ENCODE data around the gene ZNF555. TPM values are rescaled to one million over a fixed set of nuclear protein-coding genes. Genes with fewer than 3 reads are reported as not detected.

ZNF555 gene
- polyA plus RNA-seq, 2 of the 4 experiments (the other 2 are of a cell fraction): 1.7 to 2.3 TPM

Other genes starting within 250 kb of the ZNF555 start
- gene GNG7, start 138.8 kb upstream of the ZNF555 start, polyA plus RNA-seq (2011; rRNA removed): 0.04 and 0.08 TPM in 2 replicates
- gene GNG7, start 138.8 kb upstream of the ZNF555 start, polyA plus RNA-seq (2017; fragmentation: RNase III; extraction: RNeasy Plus Mini Kit Qiagen cat#74134 plus additional on column Dnase treatment): 0.06 to 0.08 TPM (median 0.07 TPM) in 3 replicates
- 1.6 and 2.5 TPM in 2 replicates for gene DIRAS1, start 120.1 kb upstream of the ZNF555 start, polyA plus RNA-seq (2011; rRNA removed)
- gene DIRAS1, start 120.1 kb upstream of the ZNF555 start, polyA plus RNA-seq (2017; fragmentation: RNase III; extraction: RNeasy Plus Mini Kit Qiagen cat#74134 plus additional on column Dnase treatment): 2.6 to 4.3 TPM (median 3.7 TPM) in 3 replicates
- gene SLC39A3, start 101.5 kb upstream of the ZNF555 start, polyA plus RNA-seq (2011; rRNA removed): 29.6 and 38.1 TPM in 2 replicates
- 25.0 to 28.3 TPM (median 26.5 TPM) in 3 replicates for gene SLC39A3, start 101.5 kb upstream of the ZNF555 start, polyA plus RNA-seq (2017; fragmentation: RNase III; extraction: RNeasy Plus Mini Kit Qiagen cat#74134 plus additional on column Dnase treatment)
- 39.1 and 44.4 TPM in 2 replicates for gene SGTA, start 58.2 kb upstream of the ZNF555 start, polyA plus RNA-seq (2011; rRNA removed)
- 47.6 to 51.6 TPM (median 48.0 TPM) in 3 replicates for gene SGTA, start 58.2 kb upstream of the ZNF555 start, polyA plus RNA-seq (2017; fragmentation: RNase III; extraction: RNeasy Plus Mini Kit Qiagen cat#74134 plus additional on column Dnase treatment)
- 43.5 and 46.7 TPM in 2 replicates for gene THOP1, start 56.0 kb upstream of the ZNF555 start, polyA plus RNA-seq (2011; rRNA removed)
- gene THOP1, start 56.0 kb upstream of the ZNF555 start, polyA plus RNA-seq (2017; fragmentation: RNase III; extraction: RNeasy Plus Mini Kit Qiagen cat#74134 plus additional on column Dnase treatment): 87.7 to 90.5 TPM (median 89.9 TPM) in 3 replicates
- gene ZNF554, start 21.6 kb upstream of the ZNF555 start, polyA plus RNA-seq (2011; rRNA removed): 0.54 and 0.75 TPM in 2 replicates
- 0.33 to 0.65 TPM (median 0.63 TPM) in 3 replicates for gene ZNF554, start 21.6 kb upstream of the ZNF555 start, polyA plus RNA-seq (2017; fragmentation: RNase III; extraction: RNeasy Plus Mini Kit Qiagen cat#74134 plus additional on column Dnase treatment)
- gene ZNF556, start 25.9 kb downstream of the ZNF555 start, polyA plus RNA-seq (2011; rRNA removed): not detected in 2 replicates
- not detected in 3 replicates for gene ZNF556, start 25.9 kb downstream of the ZNF555 start, polyA plus RNA-seq (2017; fragmentation: RNase III; extraction: RNeasy Plus Mini Kit Qiagen cat#74134 plus additional on column Dnase treatment)
- gene ZNF57, start 59.5 kb downstream of the ZNF555 start, polyA plus RNA-seq (2011; rRNA removed): 2.6 and 3.3 TPM in 2 replicates
- 1.9 to 2.5 TPM (median 2.2 TPM) in 3 replicates for gene ZNF57, start 59.5 kb downstream of the ZNF555 start, polyA plus RNA-seq (2017; fragmentation: RNase III; extraction: RNeasy Plus Mini Kit Qiagen cat#74134 plus additional on column Dnase treatment)
- 3.4 and 4.1 TPM in 2 replicates for gene ZNF77, start 103.5 kb downstream of the ZNF555 start, polyA plus RNA-seq (2011; rRNA removed)
- 1.7 to 1.9 TPM (median 1.7 TPM) in 3 replicates for gene ZNF77, start 103.5 kb downstream of the ZNF555 start, polyA plus RNA-seq (2017; fragmentation: RNase III; extraction: RNeasy Plus Mini Kit Qiagen cat#74134 plus additional on column Dnase treatment)
- gene TLE6, start 136.1 kb downstream of the ZNF555 start, polyA plus RNA-seq (2011; rRNA removed): 3.1 and 6.1 TPM in 2 replicates
- 4.2 to 5.4 TPM (median 5.1 TPM) in 3 replicates for gene TLE6, start 136.1 kb downstream of the ZNF555 start, polyA plus RNA-seq (2017; fragmentation: RNase III; extraction: RNeasy Plus Mini Kit Qiagen cat#74134 plus additional on column Dnase treatment)
- 2.1 and 2.7 TPM in 2 replicates for gene TLE2, start 187.8 kb downstream of the ZNF555 start, polyA plus RNA-seq (2011; rRNA removed)
- gene TLE2, start 187.8 kb downstream of the ZNF555 start, polyA plus RNA-seq (2017; fragmentation: RNase III; extraction: RNeasy Plus Mini Kit Qiagen cat#74134 plus additional on column Dnase treatment): 1.9 to 3.1 TPM (median 2.6 TPM) in 3 replicates
- 171 and 183 TPM in 2 replicates for gene TLE5, start 221.0 kb downstream of the ZNF555 start, polyA plus RNA-seq (2011; rRNA removed)
- 191 to 231 TPM (median 216 TPM) in 3 replicates for gene TLE5, start 221.0 kb downstream of the ZNF555 start, polyA plus RNA-seq (2017; fragmentation: RNase III; extraction: RNeasy Plus Mini Kit Qiagen cat#74134 plus additional on column Dnase treatment)

Measured in A549 (cell line).